ENCODE results near the gene PPIE.

The PPIE gene

GRCh38 chr1:39738622-39739366 is at the start of gene PPIE:
PPIE (plus strand) TSS chr1:39738882; CDS start chr1:39738901, 19 bp downstream.
- H3K27me3 ChIP-seq (ENCODE audit: insufficient read depth, low read length), result peaks cover 45% of the 10 kb centered on the region
- peak within 1 kb of the TSS; percentile 87 for H3K9ac ChIP-seq (ENCODE audit: low read depth, low read length)
- H3K4me3 ChIP-seq (ENCODE audit: low read length), result peak within 1 kb of the TSS; percentile 81
- H3K27ac ChIP-seq (ENCODE audit: low read length), result no peak within 1 kb of the TSS
- H3K4me1 ChIP-seq (ENCODE audit: insufficient read depth, low read length), result peaks cover 5% of the 10 kb centered on the region
- H3K36me3 ChIP-seq (ENCODE audit: insufficient read depth, low read depth, low read length), result peaks cover 37% of the 10 kb centered on the region
- no peaks in the 10 kb centered on the region for H3K9me3 ChIP-seq (ENCODE audit: insufficient read depth, low read depth, low read length)

- Histone ChIP-seq H3K27me3 (ENCODE audit: insufficient read depth, low read length) (peaks cover 98% of the 10 kb centered on the region), H3K27ac (ENCODE audit: low read length) (no peak overlapping the region), H3K9ac (ENCODE audit: low read depth, low read length) (no peak overlapping the region)
Observed at GRCh38 chr1:39689214-39689613, 49.5 kb upstream of the PPIE start.

GRCh38 chr1:39689635-39690034 is 49.0 kb upstream of the PPIE start:
- no peaks in the 10 kb centered on the region for H3K9me3 ChIP-seq (ENCODE audit: insufficient read depth, low read depth, low read length)
- H3K4me3 ChIP-seq (ENCODE audit: low read length), result no peak overlapping the region
- peaks cover 98% of the 10 kb centered on the region for H3K27me3 ChIP-seq (ENCODE audit: insufficient read depth, low read length)

More at GRCh38 chr1:39689214-39689613, 49.5 kb upstream of the PPIE start:
- H3K9me3 ChIP-seq (ENCODE audit: insufficient read depth, low read depth, low read length), result no peaks in the 10 kb centered on the region
- no peak overlapping the region for H3K4me3 ChIP-seq (ENCODE audit: low read length)
- H3K36me3 ChIP-seq (ENCODE audit: insufficient read depth, low read depth, low read length), result no peaks in the 10 kb centered on the region
- no peaks in the 10 kb centered on the region; the same call in 1 of the 2 replicates for H3K4me1 ChIP-seq (ENCODE audit: insufficient read depth, low read length)

GRCh38 chr1:39690225-39690624 is 48.5 kb upstream of the PPIE start:
- Histone ChIP-seq H3K9me3 (ENCODE audit: insufficient read depth, low read depth, low read length) (no peaks in the 10 kb centered on the region), H3K27me3 (ENCODE audit: insufficient read depth, low read length) (peaks cover 98% of the 10 kb centered on the region), H3K36me3 (ENCODE audit: insufficient read depth, low read depth, low read length) (no peaks in the 10 kb centered on the region), H3K9ac (ENCODE audit: low read depth, low read length) (no peak overlapping the region), H3K4me1 (ENCODE audit: insufficient read depth, low read length) (peaks cover 8% of the 10 kb centered on the region; the same call in 1 of the 2 replicates), H3K4me3 (ENCODE audit: low read length) (no peak overlapping the region), H3K27ac (ENCODE audit: low read length) (no peak overlapping the region)

More at GRCh38 chr1:39689635-39690034, 49.0 kb upstream of the PPIE start:
- Histone ChIP-seq H3K9ac (ENCODE audit: low read depth, low read length) (no peak overlapping the region), H3K4me1 (ENCODE audit: insufficient read depth, low read length) (peaks cover 3% of the 10 kb centered on the region; the same call in 1 of the 2 replicates), H3K36me3 (ENCODE audit: insufficient read depth, low read depth, low read length) (no peaks in the 10 kb centered on the region), H3K27ac (ENCODE audit: low read length) (no peak overlapping the region)

GRCh38 chr1:39690794-39691382 is 47.8 kb upstream of the PPIE start:
- Histone ChIP-seq H3K36me3 (ENCODE audit: insufficient read depth, low read depth, low read length) (no peaks in the 10 kb centered on the region), H3K9ac (ENCODE audit: low read depth, low read length) (no peak overlapping the region), H3K27ac (ENCODE audit: low read length) (no peak overlapping the region), H3K27me3 (ENCODE audit: insufficient read depth, low read length) (peaks cover 100% of the 10 kb centered on the region), H3K4me3 (ENCODE audit: low read length) (peak overlapping the region; percentile 56; the same call in 1 of the 2 replicates), H3K4me1 (ENCODE audit: insufficient read depth, low read length) (peaks cover 8% of the 10 kb centered on the region; the same call in 1 of the 2 replicates), H3K9me3 (ENCODE audit: insufficient read depth, low read depth, low read length) (no peaks in the 10 kb centered on the region)

- H3K9ac ChIP-seq (ENCODE audit: low read depth, low read length), result no peak within 1 kb of the TSS
- peaks cover 100% of the 10 kb centered on the region for H3K27me3 ChIP-seq (ENCODE audit: insufficient read depth, low read length)
- no peaks in the 10 kb centered on the region for H3K36me3 ChIP-seq (ENCODE audit: insufficient read depth, low read depth, low read length)
- peaks cover 8% of the 10 kb centered on the region; the same call in 1 of the 2 replicates for H3K4me1 ChIP-seq (ENCODE audit: insufficient read depth, low read length)
- H3K4me3 ChIP-seq (ENCODE audit: low read length), result peak within 1 kb of the TSS; percentile 56; the same call in 1 of the 2 replicates
- H3K27ac ChIP-seq (ENCODE audit: low read length), result no peak within 1 kb of the TSS
- H3K9me3 ChIP-seq (ENCODE audit: insufficient read depth, low read depth, low read length), result no peaks in the 10 kb centered on the region
Observed at GRCh38 chr1:39691383-39692151, 47.1 kb upstream of the PPIE start, which contains the start of gene HPCAL4. HPCAL4 (minus strand) TSS chr1:39691433; CDS start chr1:39684603, 6,830 bp downstream.

- peaks cover 8% of the 10 kb centered on the region; the same call in 1 of the 2 replicates for H3K4me1 ChIP-seq (ENCODE audit: insufficient read depth, low read length)
- H3K36me3 ChIP-seq (ENCODE audit: insufficient read depth, low read depth, low read length), result no peaks in the 10 kb centered on the region
- H3K4me3 ChIP-seq (ENCODE audit: low read length), result peak overlapping the region; percentile 56; the same call in 1 of the 2 replicates
- H3K27ac ChIP-seq (ENCODE audit: low read length), result no peak overlapping the region
- H3K27me3 ChIP-seq (ENCODE audit: insufficient read depth, low read length), result peaks cover 100% of the 10 kb centered on the region
- H3K9me3 ChIP-seq (ENCODE audit: insufficient read depth, low read depth, low read length), result no peaks in the 10 kb centered on the region
- no peak overlapping the region for H3K9ac ChIP-seq (ENCODE audit: low read depth, low read length)
Observed at GRCh38 chr1:39692152-39693074, 46.3 kb upstream of the PPIE start.

GRCh38 chr1:39694026-39694425 is 44.7 kb upstream of the PPIE start:
- H3K27me3 ChIP-seq (ENCODE audit: insufficient read depth, low read length), result peaks cover 100% of the 10 kb centered on the region
- H3K36me3 ChIP-seq (ENCODE audit: insufficient read depth, low read depth, low read length), result no peaks in the 10 kb centered on the region
- no peaks in the 10 kb centered on the region for H3K9me3 ChIP-seq (ENCODE audit: insufficient read depth, low read depth, low read length)
- no peak overlapping the region for H3K27ac ChIP-seq (ENCODE audit: low read length)
- no peak overlapping the region for H3K4me3 ChIP-seq (ENCODE audit: low read length)
- H3K4me1 ChIP-seq (ENCODE audit: insufficient read depth, low read length), result peaks cover 8% of the 10 kb centered on the region; the same call in 1 of the 2 replicates
- no peak overlapping the region for H3K9ac ChIP-seq (ENCODE audit: low read depth, low read length)

GRCh38 chr1:39695016-39695415 is 43.7 kb upstream of the PPIE start:
- Histone ChIP-seq H3K36me3 (ENCODE audit: insufficient read depth, low read depth, low read length) (no peaks in the 10 kb centered on the region), H3K4me1 (ENCODE audit: insufficient read depth, low read length) (peaks cover 8% of the 10 kb centered on the region; the same call in 1 of the 2 replicates), H3K9me3 (ENCODE audit: insufficient read depth, low read depth, low read length) (no peaks in the 10 kb centered on the region), H3K27me3 (ENCODE audit: insufficient read depth, low read length) (peaks cover 100% of the 10 kb centered on the region), H3K4me3 (ENCODE audit: low read length) (no peak overlapping the region), H3K9ac (ENCODE audit: low read depth, low read length) (no peak overlapping the region), H3K27ac (ENCODE audit: low read length) (no peak overlapping the region)

GRCh38 chr1:39696448-39696847 is 42.2 kb upstream of the PPIE start:
- no peak overlapping the region for H3K4me3 ChIP-seq (ENCODE audit: low read length)
- no peaks in the 10 kb centered on the region for H3K9me3 ChIP-seq (ENCODE audit: insufficient read depth, low read depth, low read length)
- H3K27me3 ChIP-seq (ENCODE audit: insufficient read depth, low read length), result peaks cover 100% of the 10 kb centered on the region
- H3K36me3 ChIP-seq (ENCODE audit: insufficient read depth, low read depth, low read length), result no peaks in the 10 kb centered on the region
- H3K4me1 ChIP-seq (ENCODE audit: insufficient read depth, low read length), result peaks cover 16% of the 10 kb centered on the region; the same call in 1 of the 2 replicates
- no peak overlapping the region for H3K27ac ChIP-seq (ENCODE audit: low read length)
- no peak overlapping the region for H3K9ac ChIP-seq (ENCODE audit: low read depth, low read length)

All from iPS-20b (cell line).